ENCODE results near the gene ADD2.

The ADD2 gene

GRCh38 chr2:70720124-70720523 is 47.9 kb downstream of the ADD2 start:
- no peak for TF ChIP-seq CTCF (conservative IDR thresholded peaks at IDR 0.05; ENCODE audit: low read length)
- no peak for DNase-seq (ENCODE audit: low read depth)
- H3K4me3 ChIP-seq (ENCODE audit: low read length) = no peak overlapping the region

GRCh38 chr2:70719231-70719630 is 48.8 kb downstream of the ADD2 start:
- no peak overlapping the region for H3K4me3 ChIP-seq (ENCODE audit: low read length)
- DNase-seq (ENCODE audit: low read depth) = no peak
- TF ChIP-seq CTCF (conservative IDR thresholded peaks at IDR 0.05; ENCODE audit: low read length) = no peak

- DNase-seq (ENCODE audit: low read depth) = no peak
- no peak for TF ChIP-seq CTCF (conservative IDR thresholded peaks at IDR 0.05; ENCODE audit: low read length)
- H3K4me3 ChIP-seq (ENCODE audit: low read length) = no peak overlapping the region
These were observed 49.3 kb downstream of the ADD2 start for GRCh38 chr2:70718736-70719135.

GRCh38 chr2:70718241-70718640 is 49.8 kb downstream of the ADD2 start:
- TF ChIP-seq CTCF (conservative IDR thresholded peaks at IDR 0.05; ENCODE audit: low read length) = no peak
- no peak overlapping the region for H3K4me3 ChIP-seq (ENCODE audit: low read length)
- DNase-seq (ENCODE audit: low read depth) = no peak

- TF ChIP-seq CTCF (conservative IDR thresholded peaks at IDR 0.05; ENCODE audit: low read length) = no peak
- DNase-seq (ENCODE audit: low read depth) = no peak
- no peak overlapping the region for H3K4me3 ChIP-seq (ENCODE audit: low read length)
These were observed 50.5 kb downstream of the ADD2 start for GRCh38 chr2:70717431-70718038.

GRCh38 chr2:70716951-70717350 is 51.0 kb downstream of the ADD2 start:
- no peak overlapping the region for H3K4me3 ChIP-seq (ENCODE audit: low read length)
- no peak for DNase-seq (ENCODE audit: low read depth)
- no peak for TF ChIP-seq CTCF (conservative IDR thresholded peaks at IDR 0.05; ENCODE audit: low read length)

GRCh38 chr2:70716131-70716743 is 51.8 kb downstream of the ADD2 start:
- H3K4me3 ChIP-seq (ENCODE audit: low read length) = no peak overlapping the region
- no peak for TF ChIP-seq CTCF (conservative IDR thresholded peaks at IDR 0.05; ENCODE audit: low read length)
- no peak for DNase-seq (ENCODE audit: low read depth)

All from AG10803 (cell line).